Measurements from ENCODE around the gene ROR2. TPM values are rescaled to one million over a fixed set of nuclear protein-coding genes. Genes with fewer than 3 reads are reported as not detected.
"Not testable (repeated sequence)": the region's sequence is repeated elsewhere in the genome, so short reads cannot be mapped to it uniquely, and the experiment has no call there.

ROR2 gene
- total RNA-seq, 1 experiment from 2014 or later: 40.0 TPM

- Histone ChIP-seq H3K27me3 (ENCODE audit: control insufficient read depth, insufficient read depth, low read length) (no peaks in the 10 kb centered on the region), H3K4me3 (ENCODE audit: insufficient read depth, low read depth, low read length) (no peak overlapping the region), H3K36me3 (replicated peaks; ENCODE audit: control insufficient read depth, insufficient read depth, low read length) (no peaks in the 10 kb centered on the region)
- no peak for DNase-seq
Measured at GRCh38 chr9:91803151-91803940, 146.7 kb downstream of the ROR2 start.

GRCh38 chr9:91802391-91802790 is 147.6 kb downstream of the ROR2 start:
- no peak for DNase-seq
- Histone ChIP-seq H3K4me3 (ENCODE audit: insufficient read depth, low read depth, low read length) (no peak overlapping the region), H3K27me3 (ENCODE audit: control insufficient read depth, insufficient read depth, low read length) (no peaks in the 10 kb centered on the region), H3K36me3 (replicated peaks; ENCODE audit: control insufficient read depth, insufficient read depth, low read length) (no peaks in the 10 kb centered on the region)

- H3K27me3 ChIP-seq (ENCODE audit: control insufficient read depth, insufficient read depth, low read length): no peaks in the 10 kb centered on the region
- no peaks in the 10 kb centered on the region for H3K36me3 ChIP-seq (replicated peaks; ENCODE audit: control insufficient read depth, insufficient read depth, low read length)
- H3K4me3 ChIP-seq (ENCODE audit: insufficient read depth, low read depth, low read length): no peak overlapping the region
- no peak for DNase-seq
Measured at GRCh38 chr9:91800473-91801030, 149.5 kb downstream of the ROR2 start.

GRCh38 chr9:91799113-91799744 is 150.8 kb downstream of the ROR2 start:
- H3K27me3 ChIP-seq (ENCODE audit: control insufficient read depth, insufficient read depth, low read length): no peaks in the 10 kb centered on the region
- DNase-seq: no peak

GRCh38 chr9:91798273-91799112 is 151.5 kb downstream of the ROR2 start:
- H3K36me3 ChIP-seq (replicated peaks; ENCODE audit: control insufficient read depth, insufficient read depth, low read length); DNase-seq; H3K27me3 ChIP-seq (ENCODE audit: control insufficient read depth, insufficient read depth, low read length); H3K4me3 ChIP-seq (ENCODE audit: insufficient read depth, low read depth, low read length): not testable (repeated sequence)

More at GRCh38 chr9:91799113-91799744, 150.8 kb downstream of the ROR2 start:
- Histone ChIP-seq H3K36me3 (replicated peaks; ENCODE audit: control insufficient read depth, insufficient read depth, low read length) (no peaks in the 10 kb centered on the region), H3K4me3 (ENCODE audit: insufficient read depth, low read depth, low read length) (no peak overlapping the region)

GRCh38 chr9:91797517-91797916 is 152.5 kb downstream of the ROR2 start:
- H3K36me3 ChIP-seq (replicated peaks; ENCODE audit: control insufficient read depth, insufficient read depth, low read length); DNase-seq; H3K27me3 ChIP-seq (ENCODE audit: control insufficient read depth, insufficient read depth, low read length); H3K4me3 ChIP-seq (ENCODE audit: insufficient read depth, low read depth, low read length): not testable (repeated sequence)

GRCh38 chr9:91796516-91796915 is 153.5 kb downstream of the ROR2 start:
- H3K4me3 ChIP-seq (ENCODE audit: insufficient read depth, low read depth, low read length); DNase-seq; H3K27me3 ChIP-seq (ENCODE audit: control insufficient read depth, insufficient read depth, low read length); H3K36me3 ChIP-seq (replicated peaks; ENCODE audit: control insufficient read depth, insufficient read depth, low read length): not testable (repeated sequence)

- Histone ChIP-seq H3K36me3 (replicated peaks; ENCODE audit: control insufficient read depth, insufficient read depth, low read length) (no peaks in the 10 kb centered on the region), H3K4me3 (ENCODE audit: insufficient read depth, low read depth, low read length) (no peak overlapping the region), H3K27me3 (ENCODE audit: control insufficient read depth, insufficient read depth, low read length) (no peaks in the 10 kb centered on the region)
- no peak for DNase-seq
Measured at GRCh38 chr9:91795598-91796241, 154.3 kb downstream of the ROR2 start.

- not testable (repeated sequence) for DNase-seq; H3K36me3 ChIP-seq (replicated peaks; ENCODE audit: control insufficient read depth, insufficient read depth, low read length); H3K27me3 ChIP-seq (ENCODE audit: control insufficient read depth, insufficient read depth, low read length); H3K4me3 ChIP-seq (ENCODE audit: insufficient read depth, low read depth, low read length)
Measured at GRCh38 chr9:91793371-91793770, 156.7 kb downstream of the ROR2 start.

GRCh38 chr9:91790917-91791316 is 159.1 kb downstream of the ROR2 start:
- no peak for DNase-seq
- Histone ChIP-seq H3K36me3 (replicated peaks; ENCODE audit: control insufficient read depth, insufficient read depth, low read length) (no peaks in the 10 kb centered on the region), H3K4me3 (ENCODE audit: insufficient read depth, low read depth, low read length) (no peak overlapping the region), H3K27me3 (ENCODE audit: control insufficient read depth, insufficient read depth, low read length) (no peaks in the 10 kb centered on the region)

- no peaks in the 10 kb centered on the region for H3K27me3 ChIP-seq (ENCODE audit: control insufficient read depth, insufficient read depth, low read length)
- no peak for DNase-seq
- no peaks in the 10 kb centered on the region for H3K36me3 ChIP-seq (replicated peaks; ENCODE audit: control insufficient read depth, insufficient read depth, low read length)
- no peak overlapping the region for H3K4me3 ChIP-seq (ENCODE audit: insufficient read depth, low read depth, low read length)
Measured at GRCh38 chr9:91789941-91790340, 160.1 kb downstream of the ROR2 start.

GRCh38 chr9:91787931-91788330 is 162.1 kb downstream of the ROR2 start:
- DNase-seq: no peak
- no peaks in the 10 kb centered on the region for H3K36me3 ChIP-seq (replicated peaks; ENCODE audit: control insufficient read depth, insufficient read depth, low read length)
- no peak overlapping the region for H3K4me3 ChIP-seq (ENCODE audit: insufficient read depth, low read depth, low read length)
- no peaks in the 10 kb centered on the region for H3K27me3 ChIP-seq (ENCODE audit: control insufficient read depth, insufficient read depth, low read length)

GRCh38 chr9:91786132-91786896 is 163.7 kb downstream of the ROR2 start:
- DNase-seq: no peak

More at GRCh38 chr9:91786132-91786896, 163.7 kb downstream of the ROR2 start:
- no peaks in the 10 kb centered on the region for H3K27me3 ChIP-seq (ENCODE audit: control insufficient read depth, insufficient read depth, low read length)
- H3K4me3 ChIP-seq (ENCODE audit: insufficient read depth, low read depth, low read length): no peak overlapping the region
- H3K36me3 ChIP-seq (replicated peaks; ENCODE audit: control insufficient read depth, insufficient read depth, low read length): no peaks in the 10 kb centered on the region

Data from H7 (cell line).